Measurements from ENCODE around the gene HIVEP2. TPM values are rescaled to one million over a fixed set of nuclear protein-coding genes. Genes with fewer than 3 reads are reported as not detected.

Gene HIVEP2
- total RNA-seq, 1 experiment from 2014 or later: 5.6 TPM

DNA sequence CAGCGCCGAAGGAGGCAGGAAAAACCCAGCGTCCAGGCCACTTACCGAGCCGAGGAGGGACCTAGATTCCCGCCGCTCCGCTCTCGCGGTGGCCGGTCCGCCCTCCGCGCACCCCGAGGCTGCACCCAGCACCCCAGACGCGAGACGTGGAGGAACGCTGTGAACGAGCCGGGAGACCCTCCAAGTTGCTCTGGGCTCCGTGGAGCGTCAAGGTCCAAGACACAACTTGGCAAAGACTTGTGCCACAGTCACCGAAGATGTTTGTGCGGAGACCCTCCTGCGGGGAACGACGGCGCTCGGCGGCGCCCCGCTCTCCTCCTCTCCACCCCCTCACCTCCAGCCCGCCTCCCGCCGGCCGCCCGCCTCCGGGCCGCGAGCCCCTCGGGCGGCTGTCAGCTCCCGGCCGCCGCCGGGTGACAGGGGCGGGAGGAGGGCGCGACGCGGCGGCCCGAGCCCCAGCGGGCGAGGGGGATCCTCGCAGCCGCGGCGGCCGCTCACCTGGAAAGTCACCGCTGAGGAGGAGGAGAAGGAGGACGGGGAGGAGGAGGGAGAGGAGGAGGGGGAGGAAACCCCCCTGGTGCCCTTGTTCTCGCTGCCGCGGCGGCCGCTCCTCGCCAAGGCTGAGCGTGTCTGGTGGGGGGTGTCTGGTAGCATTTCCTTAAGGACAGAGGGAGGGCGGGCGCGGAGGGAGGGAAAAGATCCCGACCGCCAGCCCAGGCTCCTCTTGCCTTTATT lies 637 bp upstream of the HIVEP2 start:
- DNase-seq (ENCODE audit: low spot score): no peak

DNA sequence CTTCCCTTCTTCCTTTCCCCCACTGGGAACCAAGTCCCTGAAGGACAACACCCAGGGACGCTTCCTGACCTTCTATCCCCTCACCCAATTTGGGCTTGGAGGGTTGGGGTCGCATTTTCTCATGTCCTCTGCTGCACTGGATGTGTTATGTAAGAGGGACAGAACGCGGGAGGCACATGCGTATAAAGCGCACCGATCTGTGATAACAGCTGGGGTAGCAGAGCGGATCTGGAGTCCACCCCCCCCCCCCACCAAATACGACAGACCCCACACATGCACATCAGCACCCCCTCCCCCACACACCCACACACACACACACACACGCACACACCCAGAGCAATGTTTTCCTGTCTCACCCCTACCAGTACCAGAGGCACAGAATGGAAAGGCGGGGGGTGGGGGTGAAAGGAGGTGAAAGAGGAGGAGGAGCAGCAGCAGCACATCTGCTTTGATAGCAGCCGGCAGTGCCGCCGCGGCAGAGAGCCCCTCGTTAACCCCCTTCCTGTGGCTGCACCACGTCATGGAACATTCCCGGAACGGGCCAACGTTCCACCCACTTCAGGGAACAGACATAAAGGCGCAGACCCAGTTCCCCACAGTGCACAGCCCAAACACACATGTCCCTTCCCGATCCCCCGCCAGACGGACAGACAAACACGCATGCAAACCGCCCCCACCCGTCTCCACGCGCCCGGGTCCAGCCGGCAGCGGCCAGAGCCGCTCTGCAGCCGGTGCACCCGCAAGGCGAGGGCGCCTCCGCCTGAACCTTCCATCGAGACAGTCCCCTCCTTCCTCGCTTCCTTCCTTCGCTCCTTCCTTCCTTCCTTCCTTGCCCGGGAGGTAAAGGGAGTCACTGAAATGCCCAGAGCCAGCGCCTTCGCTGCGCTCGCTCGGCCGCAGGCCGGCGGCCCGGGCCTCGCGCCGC lies 590 bp downstream of the HIVEP2 start:
- peak; percentile 53 for DNase-seq (ENCODE audit: low spot score)

DNA sequence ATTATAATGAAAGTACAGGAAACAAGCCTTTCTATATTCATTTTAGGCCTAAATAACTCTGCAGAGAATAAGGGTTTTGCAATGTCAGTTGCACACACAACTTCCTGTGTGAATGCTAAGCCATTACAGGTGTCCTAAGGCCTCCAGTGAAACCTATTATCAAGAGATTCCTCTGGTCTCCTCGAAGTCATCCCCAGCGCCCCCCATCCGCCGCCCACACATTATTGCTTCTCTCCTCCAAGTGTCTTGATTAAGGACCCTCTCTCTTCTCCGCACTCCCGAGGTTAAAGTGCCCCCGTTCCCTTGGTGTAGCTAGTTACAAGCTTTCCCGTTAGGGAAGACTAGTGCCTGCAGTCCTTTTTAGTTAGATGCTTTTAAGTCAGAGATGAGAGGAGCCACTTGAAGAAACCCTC lies 1.3 kb downstream of the HIVEP2 start:
- no peak for DNase-seq (ENCODE audit: low spot score)

DNA sequence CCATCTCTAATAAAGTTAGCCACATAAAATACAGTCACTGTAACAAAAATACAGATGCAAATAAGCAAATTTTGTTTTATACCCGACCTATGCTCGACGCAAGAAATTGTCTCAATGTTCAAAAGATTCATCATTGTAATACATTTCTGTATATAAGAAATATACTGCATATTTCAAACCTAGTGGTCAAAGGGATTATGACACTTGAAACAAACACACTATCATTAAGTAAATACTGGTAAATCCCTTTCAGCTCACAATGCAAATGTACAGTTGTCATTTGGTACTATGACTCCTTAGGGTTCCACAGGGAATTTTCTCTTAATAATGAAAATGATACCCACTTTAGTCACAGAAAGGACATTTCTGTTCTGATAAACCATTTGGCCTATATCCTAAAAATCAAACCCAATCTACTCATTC lies 2.2 kb downstream of the HIVEP2 start:
- peak; percentile 21 for DNase-seq (ENCODE audit: low spot score)

DNA sequence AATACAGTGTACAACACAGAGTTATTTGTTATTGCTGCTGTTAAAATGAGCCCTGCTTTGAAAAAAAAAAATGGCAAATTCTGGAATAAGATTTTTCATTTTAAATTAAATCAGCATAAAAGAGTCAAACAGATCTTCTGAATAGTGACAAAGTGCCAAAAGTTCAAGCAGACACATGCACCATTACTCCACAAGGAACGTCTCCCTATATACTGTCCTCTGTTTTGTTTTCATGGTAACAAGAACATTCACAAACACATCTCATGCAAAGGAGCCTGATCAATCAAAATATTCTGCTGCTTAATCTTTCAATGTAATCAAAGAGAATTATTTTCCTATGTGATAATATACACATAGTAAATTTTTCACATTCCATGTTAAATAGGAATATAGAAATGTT lies 2.7 kb downstream of the HIVEP2 start:
- DNase-seq (ENCODE audit: low spot score): no peak

DNA sequence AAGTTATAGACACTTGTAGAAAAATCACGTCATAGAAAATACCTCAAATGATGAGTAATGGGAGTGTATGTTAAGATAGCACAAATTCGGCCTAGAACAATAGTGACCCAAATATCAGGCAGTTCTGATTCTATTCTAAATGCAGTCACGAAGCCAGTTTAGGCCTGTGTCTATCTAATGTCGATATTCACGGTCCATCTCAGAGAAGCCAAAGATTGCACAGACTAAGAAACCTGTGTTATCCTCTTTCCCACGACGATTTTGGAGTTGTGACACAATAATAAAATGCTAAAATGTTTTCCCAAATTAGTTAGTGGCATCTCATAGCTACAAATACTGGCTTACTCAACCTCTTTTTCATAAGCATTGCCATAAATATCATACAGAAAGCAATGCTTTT lies 4.0 kb downstream of the HIVEP2 start:
- DNase-seq (ENCODE audit: low spot score): no peak

DNA sequence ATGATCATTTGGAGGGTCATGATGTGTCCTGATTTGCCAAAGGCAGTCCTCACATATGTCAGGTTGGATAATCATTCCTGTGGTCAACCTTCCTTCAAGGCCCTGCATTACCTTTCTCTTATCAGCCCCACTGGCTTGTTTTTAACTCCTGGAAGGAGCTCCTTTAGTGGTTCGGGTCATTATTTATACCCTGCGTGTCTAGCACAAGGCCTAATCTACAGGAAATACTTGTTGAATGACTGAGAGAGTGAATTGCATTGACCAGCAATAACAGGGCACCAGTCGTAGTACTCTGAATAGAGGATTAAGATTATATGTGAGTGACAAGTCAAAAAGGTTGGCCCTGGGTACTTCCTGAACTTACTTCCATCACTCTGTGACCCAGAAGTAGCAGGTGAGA lies 4.5 kb downstream of the HIVEP2 start:
- DNase-seq (ENCODE audit: low spot score): no peak

DNA sequence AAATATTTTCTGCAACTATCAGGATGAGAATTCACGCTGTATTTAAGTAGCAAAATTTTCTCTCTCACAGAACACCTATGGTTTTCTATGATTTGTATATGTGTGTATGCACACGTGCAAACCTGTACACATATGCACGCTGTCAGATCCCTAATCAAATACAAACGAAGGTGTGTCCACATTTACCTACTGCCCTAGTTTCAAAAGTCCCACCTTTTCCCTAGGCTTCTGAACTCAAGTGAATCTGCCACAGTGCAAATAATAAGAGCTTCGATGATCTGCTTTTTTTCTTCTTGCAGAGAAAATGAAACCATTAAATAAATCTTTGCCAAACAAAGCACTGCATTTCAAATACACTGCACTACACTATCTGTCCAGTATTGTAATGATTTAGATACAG lies 6.5 kb downstream of the HIVEP2 start:
- no peak for DNase-seq (ENCODE audit: low spot score)

DNA sequence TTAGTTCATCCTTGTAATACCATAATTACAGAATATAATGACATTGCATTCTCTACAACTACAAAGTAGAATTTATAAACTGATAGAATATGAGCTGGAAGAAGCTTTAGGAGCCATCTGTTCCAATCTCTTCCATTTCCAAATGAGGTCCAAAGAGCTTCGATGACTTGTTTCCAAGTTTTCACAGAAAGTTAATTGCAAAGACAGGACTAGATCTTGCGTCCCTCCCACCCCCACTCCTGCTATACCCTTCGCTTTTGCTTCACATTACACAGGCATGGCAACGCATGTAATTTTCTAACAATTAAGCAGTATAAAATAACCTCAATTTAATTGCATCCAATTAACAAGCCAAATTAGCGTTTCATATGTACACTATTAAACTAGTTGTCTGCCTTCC lies 7.0 kb downstream of the HIVEP2 start:
- DNase-seq (ENCODE audit: low spot score): no peak

DNA sequence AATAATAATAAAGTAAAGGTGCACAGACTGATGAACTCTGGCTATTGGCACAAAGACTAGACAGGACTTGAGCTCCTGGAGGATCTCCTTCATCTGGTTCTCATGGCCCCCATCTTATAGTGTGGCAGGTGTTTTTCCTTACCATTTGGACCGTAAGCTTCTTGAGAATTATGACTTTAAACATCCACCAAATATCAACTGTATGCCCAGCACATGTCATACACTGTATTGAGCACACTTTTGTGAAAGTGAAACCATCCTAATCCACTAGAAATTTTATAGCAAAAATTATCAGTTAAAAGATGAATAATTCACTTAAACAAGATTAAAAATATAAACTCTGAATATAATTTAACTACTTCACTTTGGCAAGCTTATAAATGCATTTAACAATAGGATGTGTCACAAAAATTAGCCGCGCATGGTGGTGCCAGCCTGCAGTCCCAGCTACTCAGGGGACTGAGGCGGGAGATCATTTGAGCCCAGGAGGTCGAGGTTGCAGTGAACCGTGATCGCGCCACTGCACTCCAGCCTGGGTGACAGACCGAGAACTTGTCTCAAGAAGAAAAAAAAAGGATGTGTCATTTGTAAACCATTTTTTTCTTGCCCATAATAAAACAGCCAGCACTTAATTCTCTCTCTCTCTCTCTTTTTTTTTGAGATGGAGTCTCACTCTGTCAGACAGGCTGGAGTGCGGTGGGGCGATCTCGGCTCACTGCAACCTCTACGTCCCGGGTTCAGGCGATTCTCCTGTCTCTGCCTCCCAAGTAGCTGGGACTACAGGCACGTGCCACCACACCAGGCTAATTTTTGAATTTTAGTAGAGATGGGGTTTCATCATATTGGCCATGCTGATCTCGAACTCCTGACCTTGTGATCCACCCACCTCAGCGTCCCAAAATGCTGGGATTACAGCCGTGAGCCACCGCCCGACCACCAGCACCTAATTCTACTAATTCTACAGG lies 9.1 kb downstream of the HIVEP2 start:
- DNase-seq (ENCODE audit: low spot score): no peak

DNA sequence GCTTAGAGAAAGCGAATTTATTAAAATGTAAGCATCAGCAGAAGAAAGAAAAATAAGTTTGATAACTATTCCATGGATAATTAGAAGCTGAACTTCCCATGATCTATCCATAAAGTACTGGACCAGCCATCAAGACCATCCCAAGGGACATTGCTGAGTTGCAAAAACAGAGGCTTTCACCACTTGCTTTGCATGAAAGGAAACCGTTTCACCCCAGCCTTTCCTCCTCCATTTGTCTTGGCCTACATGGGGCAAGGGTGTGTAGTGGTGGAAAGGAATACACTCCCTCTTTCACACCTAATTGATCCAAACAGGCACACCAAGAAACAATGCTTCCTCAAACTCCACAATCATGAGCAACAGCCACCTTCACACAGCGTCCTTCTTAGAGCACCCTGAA lies 10.4 kb downstream of the HIVEP2 start:
- DNase-seq (ENCODE audit: low spot score): no peak

DNA sequence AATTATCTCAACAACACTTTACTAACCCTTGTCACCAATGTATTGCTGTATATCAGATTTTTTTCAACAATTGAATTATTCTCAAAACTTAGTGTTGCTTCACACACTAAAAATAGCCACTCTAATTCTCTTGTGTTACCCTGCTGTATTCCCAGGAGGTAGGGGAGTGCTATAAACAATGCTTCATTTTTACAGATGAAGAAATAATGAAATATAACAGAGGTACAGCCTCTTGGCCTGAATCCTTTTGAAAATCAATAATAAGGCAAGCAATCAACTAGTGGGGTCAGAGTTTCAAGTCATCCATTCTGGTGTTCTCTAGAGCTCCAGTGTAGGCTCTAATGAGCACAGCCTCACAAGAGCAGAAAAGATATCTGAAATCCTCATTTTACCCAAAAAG lies 10.9 kb downstream of the HIVEP2 start:
- DNase-seq (ENCODE audit: low spot score): no peak

DNA sequence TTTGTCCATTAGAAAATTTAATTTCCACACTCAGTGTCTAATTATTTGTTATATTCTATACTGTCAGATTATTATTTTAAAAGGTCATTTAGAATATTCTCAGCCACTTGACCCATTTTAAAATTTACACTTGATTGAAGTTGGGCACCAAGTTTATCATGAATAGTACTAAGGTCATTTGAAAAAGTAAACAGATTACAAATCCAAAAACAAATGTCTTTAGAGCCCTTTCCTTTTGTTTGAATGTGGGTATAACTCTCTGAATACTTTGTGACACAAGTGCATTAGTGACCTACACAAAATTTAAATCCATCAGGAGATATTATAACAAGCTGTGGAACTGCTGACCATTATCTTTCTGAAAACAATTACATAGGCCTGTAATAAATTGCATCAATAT lies 11.3 kb downstream of the HIVEP2 start:
- DNase-seq (ENCODE audit: low spot score): no peak

DNA sequence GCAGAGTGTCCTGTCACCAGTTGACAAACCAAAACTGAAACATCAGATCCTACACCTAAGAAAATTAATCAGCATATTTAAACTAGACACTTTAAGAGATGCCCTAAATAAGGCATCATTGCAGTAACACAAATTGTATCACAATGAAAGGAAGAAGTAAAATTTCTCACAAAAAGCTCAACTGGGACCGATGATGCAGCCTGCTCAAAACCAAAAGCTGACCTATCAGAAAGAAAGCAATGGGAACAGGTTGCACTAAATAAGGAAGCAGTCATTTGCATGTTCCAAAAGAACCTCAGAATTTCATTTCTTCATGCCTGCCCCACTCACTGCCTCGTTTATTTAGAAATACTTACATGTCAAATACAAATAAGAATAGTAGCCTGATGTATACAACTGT lies 12.1 kb downstream of the HIVEP2 start:
- DNase-seq (ENCODE audit: low spot score): no peak

DNA sequence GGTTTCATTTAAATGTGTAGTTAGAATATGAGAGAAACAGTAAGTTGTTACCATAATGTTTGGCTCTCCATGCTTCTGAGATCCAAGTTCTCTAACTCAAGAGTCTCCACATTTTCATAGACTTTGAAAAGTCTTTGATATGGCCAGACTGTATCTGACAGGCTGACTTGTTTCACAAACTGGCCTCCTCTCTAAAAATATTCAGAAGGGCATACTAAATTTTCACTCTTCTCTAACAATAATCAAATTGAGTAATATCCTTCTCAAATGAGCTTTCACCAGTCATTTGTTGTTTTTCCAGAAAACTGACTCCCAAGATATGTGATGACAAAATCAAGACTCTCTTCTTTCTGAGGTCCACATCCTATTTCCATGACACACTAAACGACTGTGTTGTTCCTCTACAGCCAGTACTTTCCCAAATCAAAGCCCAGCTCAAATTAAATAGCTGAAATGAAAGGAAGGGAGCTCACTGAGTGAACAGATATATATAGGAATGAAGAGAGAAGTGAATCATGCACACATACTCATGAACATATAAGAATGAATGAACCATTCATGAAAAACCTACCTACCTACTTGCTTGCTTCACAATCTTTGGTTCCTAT lies 15.1 kb downstream of the HIVEP2 start:
- no peak for DNase-seq (ENCODE audit: low spot score)

DNA sequence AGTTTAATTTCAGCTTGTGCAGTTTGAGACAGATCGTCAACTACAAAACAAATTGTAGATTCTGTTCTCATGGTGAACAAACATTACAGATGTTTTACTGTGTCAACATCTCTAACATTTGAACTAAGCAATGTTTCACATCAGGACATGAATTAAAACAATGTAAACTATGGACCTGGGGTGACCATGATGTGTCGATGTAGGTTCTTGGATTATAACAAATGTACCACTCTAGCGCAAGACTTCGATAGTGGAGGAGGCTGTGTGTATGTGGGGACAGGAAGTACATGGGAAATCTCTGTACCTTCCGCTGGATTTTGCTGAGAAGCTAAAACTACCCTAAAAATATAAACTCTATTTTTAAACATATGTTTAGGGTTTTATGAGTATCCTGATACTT lies 17.1 kb downstream of the HIVEP2 start:
- no peak for DNase-seq (ENCODE audit: low spot score)

DNA sequence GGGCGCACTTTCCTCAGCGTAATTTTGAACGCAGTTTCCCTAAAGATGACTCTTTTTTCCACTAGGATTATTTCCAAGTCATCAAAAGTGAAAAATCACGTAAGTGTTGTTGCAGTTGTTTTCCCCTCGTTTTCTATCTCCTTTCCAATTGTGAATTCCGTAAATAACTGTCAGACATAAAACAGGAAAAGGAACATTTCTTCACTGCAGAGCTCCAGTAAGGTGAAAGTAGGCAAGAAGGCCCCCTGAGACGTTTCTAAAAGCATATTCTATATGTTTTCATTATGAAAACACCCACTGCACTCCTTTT lies 17.8 kb downstream of the HIVEP2 start:
- DNase-seq (ENCODE audit: low spot score): no peak

DNA sequence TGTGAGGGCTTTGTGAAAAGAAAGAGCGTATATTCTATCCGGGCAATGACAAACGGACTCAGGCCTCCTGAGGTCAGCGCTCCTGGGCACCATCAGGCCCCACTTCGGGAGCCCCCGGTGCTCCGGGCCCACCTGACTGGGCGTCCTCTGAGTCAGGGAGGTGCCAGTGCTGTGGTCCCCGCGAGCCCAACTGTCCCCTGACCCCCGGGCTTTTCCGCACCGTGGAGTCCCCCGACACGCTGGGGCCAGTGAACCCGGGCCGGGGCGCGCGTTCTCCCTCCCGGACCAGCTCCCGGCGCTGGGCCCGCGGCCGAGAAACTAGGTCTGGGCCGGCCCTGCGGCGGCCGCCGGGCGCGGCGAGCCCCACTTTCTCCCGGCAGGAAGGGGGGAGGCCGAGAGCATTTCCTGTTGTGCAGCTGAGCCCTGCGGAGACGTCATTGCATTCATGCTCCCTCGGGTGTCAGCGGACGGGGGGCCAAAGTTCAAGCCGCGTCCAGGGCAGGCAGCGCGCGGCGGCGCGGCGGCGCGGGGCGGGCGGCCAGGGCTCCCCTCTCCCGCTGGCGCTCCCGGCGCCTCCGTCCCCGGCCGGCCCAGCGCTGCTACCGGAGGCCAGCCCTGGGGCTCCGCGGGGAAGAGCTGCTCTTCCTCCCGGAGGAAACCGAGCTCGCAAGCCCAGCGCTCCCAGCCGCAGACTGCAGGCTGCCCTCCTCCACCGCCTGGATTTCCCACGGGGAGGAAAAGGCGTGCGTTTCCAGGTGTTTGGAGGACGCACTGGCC lies 18.3 kb downstream of the HIVEP2 start:
- peak; percentile 61 for DNase-seq (ENCODE audit: low spot score)

DNA sequence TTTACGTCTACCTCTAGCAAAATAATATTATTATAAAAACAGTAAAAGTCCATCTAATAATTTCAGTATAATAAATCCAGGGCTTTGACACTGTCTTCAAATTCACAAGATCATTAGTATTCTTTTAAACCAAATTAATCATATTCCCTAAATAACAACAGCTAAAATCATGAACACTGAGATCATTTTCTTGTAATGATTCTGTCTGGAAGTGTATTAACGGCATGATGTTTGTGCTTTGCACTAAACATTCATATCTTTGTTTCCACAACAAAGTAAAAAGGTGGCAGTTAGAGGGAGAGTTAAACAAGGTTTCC lies 18.8 kb downstream of the HIVEP2 start:
- DNase-seq (ENCODE audit: low spot score): no peak

DNA sequence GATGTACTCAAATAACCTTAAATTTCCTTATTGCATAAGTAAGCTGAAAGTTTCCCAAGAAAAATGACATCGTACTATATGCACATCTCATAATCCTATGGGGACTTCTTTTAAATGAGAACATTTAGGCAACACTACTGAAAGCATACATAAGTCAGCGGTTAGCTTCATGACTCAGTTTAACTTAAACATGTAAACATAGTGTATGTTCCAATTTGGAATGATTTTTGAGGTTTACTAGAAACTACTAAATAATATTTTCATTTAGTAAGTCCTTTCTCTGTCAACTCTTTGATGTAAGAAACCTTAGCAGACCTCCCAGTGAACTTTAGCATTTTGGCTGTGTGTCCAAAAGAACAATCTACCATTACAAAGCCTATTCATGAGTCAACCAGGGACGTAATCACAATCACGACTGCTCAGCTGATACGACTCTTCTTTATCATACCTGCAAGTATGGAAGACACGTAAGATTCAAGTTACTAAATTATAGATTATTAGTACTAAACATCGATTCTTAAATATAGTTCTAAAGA lies 19.3 kb downstream of the HIVEP2 start:
- DNase-seq (ENCODE audit: low spot score): no peak
